Naive thymus-derived CD4-positive, alpha-beta T cell (primary cell): ENCODE measurements around the gene CAB39. TPM values are rescaled to one million over a fixed set of nuclear protein-coding genes. Genes with fewer than 3 reads are reported as not detected.

Source experiments
- ATAC-seq: fragments of 150-1000 bp; cut with Tn5 transposase; 2 replicates; pipeline ENCODE4 v1.10.0; 2021; ENCODE audit warnings: mild to moderate bottlenecking, moderate library complexity
- CTCF ChIA-PET: fragments of 350-600 bp; sonication (Branson Sonifier 250); formaldehyde crosslinking; loops from one replicate; lab custom pipeline; 2021; ENCODE audit warnings: antibody characterized with exemption; lab: Charles Lee
- POLR2A ChIA-PET: fragments of 350-600 bp; sonication (Branson Sonifier 250); formaldehyde crosslinking; loops from one replicate; lab custom pipeline; 2021; ENCODE audit warnings: antibody characterized with exemption, inconsistent platforms; lab: Charles Lee
- DNase-seq, 9 donors: peaks; one replicate each; pipeline versions ENCODE4 v3.0.0 to v3.0.0-alpha.2; 2020 to 2022; ENCODE audit warnings: mixed read lengths in 1 of 9
- H3K27ac ChIP-seq: one replicate; pipeline ENCODE4 v1.7.0; 2013; ENCODE audit warnings: mild to moderate bottlenecking, low read depth, low read length, moderate library complexity
- H3K27me3 ChIP-seq, 2 donors: one replicate each; pipeline ENCODE4 v1.7.0; 2013; ENCODE audit warnings: low read length in 2 of 2, mild to moderate bottlenecking in 2 of 2, moderate library complexity in 2 of 2; ENCODE audit not compliant: control insufficient read depth in 2 of 2, insufficient read depth in 2 of 2
- H3K36me3 ChIP-seq, 3 experiments: 1 replicate in 2 of 3; 2 replicates in 1 of 3; pipeline ENCODE4 v1.7.0; 2013; ENCODE audit warnings: low read length in 3 of 3, mild to moderate bottlenecking in 3 of 3, moderate library complexity in 1 of 3; ENCODE audit not compliant: insufficient read depth in 3 of 3, control insufficient read depth in 2 of 3
- H3K4me1 ChIP-seq, 2 donors: one replicate each; pipeline ENCODE4 v1.7.0; 2013; ENCODE audit warnings: low read length in 2 of 2, mild to moderate bottlenecking in 2 of 2, moderate library complexity in 1 of 2; ENCODE audit not compliant: control insufficient read depth in 2 of 2, insufficient read depth in 2 of 2
- H3K4me3 ChIP-seq: 2 replicates; pipeline ENCODE4 v1.7.0; 2013; ENCODE audit warnings: mild to moderate bottlenecking, low read length
- H3K9me3 ChIP-seq, 3 experiments: 1 replicate in 2 of 3; 2 replicates in 1 of 3; pipeline ENCODE4 v1.7.0; 2013; ENCODE audit warnings: low read length in 3 of 3; ENCODE audit not compliant: control insufficient read depth in 2 of 3
- H3K27ac Mint-ChIP-seq, 9 donors: one replicate each; pipeline ENCODE4 v1.8.0; 2020 to 2022; ENCODE audit warnings: mixed read lengths in 9 of 9, mild to moderate bottlenecking in 8 of 9, moderate library complexity in 5 of 9, inconsistent platforms in 2 of 9
- H3K27me3 Mint-ChIP-seq, 5 donors: one replicate each; pipeline ENCODE4 v1.8.0; 2021 to 2022; ENCODE audit warnings: mixed read lengths in 5 of 5, mild to moderate bottlenecking in 1 of 5
- H3K36me3 Mint-ChIP-seq, 5 donors: one replicate each; pipeline ENCODE4 v1.8.0; 2020 to 2022; ENCODE audit warnings: mixed read lengths in 5 of 5, mild to moderate bottlenecking in 3 of 5, inconsistent platforms in 1 of 5
- H3K4me1 Mint-ChIP-seq, 7 donors: one replicate each; pipeline ENCODE4 v1.8.0; 2020 to 2022; ENCODE audit warnings: mixed read lengths in 7 of 7, mild to moderate bottlenecking in 3 of 7, inconsistent platforms in 1 of 7
- H3K4me3 Mint-ChIP-seq, 10 donors: one replicate each; pipeline ENCODE4 v1.8.0; 2020 to 2022; ENCODE audit warnings: mild to moderate bottlenecking in 10 of 10, mixed read lengths in 10 of 10, moderate library complexity in 6 of 10, inconsistent platforms in 2 of 10
- H3K9me3 Mint-ChIP-seq, 11 donors: one replicate each; pipeline ENCODE4 v1.8.0; 2020 to 2022; ENCODE audit warnings: mixed read lengths in 11 of 11, mild to moderate bottlenecking in 4 of 11, inconsistent platforms in 1 of 11, moderate library complexity in 1 of 11
- intact Hi-C, 2 donors: fragments of 100-400 bp; cut with micrococcal nuclease; formaldehyde crosslinking; loops; one replicate each; pipeline ENCODE4 v1.15.1; 2023
- polyA plus RNA-seq, 2 donors: library from polyadenylated mRNA; unstranded; fragments of 300-500 nt; fragmentation: Illumina TruSeq; gene quantifications; one replicate each; pipeline ENCODE4 v1.2.3, GENCODE V29; 2021
- total RNA-seq, 6 experiments: library from RNA in 5 of 6; stranded (reverse) in 5 of 6; gene quantifications; 1 replicate in 5 of 6; 2 replicates in 1 of 6; pipeline ENCODE4 v1.2.3 and lab custom pipeline; 2021 to 2026

Gene CAB39
- total and polyA plus RNA-seq, 7 experiments from 2014 or later, result 71.0 to 186 (median 79.4) TPM

- ChIA-PET POLR2A (interaction anchor here (0.5 kb wide), 1 partner anchor 133 kb away, joined by 3 read pairs; no protein-coding TSS in a partner anchor), CTCF (interaction anchor here (0.5 to 1.5 kb wide), 2 partner anchors 20 to 163 kb away, joined by 3 to 5 read pairs; no protein-coding TSS in a partner anchor)
- H3K27ac ChIP-seq, result no peak overlapping the region
- peak overlapping the region; percentile 1 to 89 (median 72) for H3K27ac Mint-ChIP-seq
- H3K4me3 ChIP-seq, result no peak overlapping the region
- peaks cover 4 to 70% (median 18%) of the 10 kb centered on the region in 5 donors for H3K36me3 Mint-ChIP-seq
- intact Hi-C loops, result loop anchor here in 1 of 2 donors (5.0 kb wide), 1 partner anchor 56 kb away; no protein-coding TSS in a partner anchor
- peak overlapping the region in 5 of 10 donors; percentile 9 to 52 (median 24) for H3K4me3 Mint-ChIP-seq
- DNase-seq, result no peak
- H3K27me3 Mint-ChIP-seq, result no peaks in the 10 kb centered on the region
- no peaks in the 10 kb centered on the region for H3K9me3 ChIP-seq
- H3K36me3 ChIP-seq, result peaks cover 0 to 4% (median 0%) of the 10 kb centered on the region in 3 experiments
- H3K9me3 Mint-ChIP-seq, result peaks cover 0 to 17% (median 0%) of the 10 kb centered on the region in 11 donors
- peaks cover 53 to 61% of the 10 kb centered on the region in 2 donors for H3K4me1 ChIP-seq
- ATAC-seq, result no peak
- no peaks in the 10 kb centered on the region for H3K27me3 ChIP-seq
- peaks cover 65 to 93% (median 80%) of the 10 kb centered on the region in 7 donors for H3K4me1 Mint-ChIP-seq
Observed at GRCh38 chr2:230778350-230779063, 65.9 kb downstream of the CAB39 start.

GRCh38 chr2:230779126-230779525 lies 66.5 kb downstream of the CAB39 start:
- intact Hi-C loops, result loop anchor here in 1 of 2 donors (5.0 kb wide), 1 partner anchor 57 kb away; no protein-coding TSS in a partner anchor
- Mint-ChIP-seq H3K36me3 (peaks cover 4 to 71% (median 23%) of the 10 kb centered on the region in 5 donors), H3K4me1 (peaks cover 68 to 93% (median 79%) of the 10 kb centered on the region in 7 donors), H3K4me3 (peak overlapping the region in 9 of 10 donors; percentile 0 to 72 (median 58)), H3K9me3 (peaks cover 0 to 21% (median 0%) of the 10 kb centered on the region in 11 donors), H3K27me3 (no peaks in the 10 kb centered on the region), H3K27ac (peak overlapping the region in 8 of 9 donors; percentile 32 to 86 (median 78))
- Histone ChIP-seq H3K36me3 (peaks cover 0 to 4% (median 0%) of the 10 kb centered on the region in 3 experiments), H3K4me3 (no peak overlapping the region), H3K4me1 (peaks cover 49 to 61% of the 10 kb centered on the region in 2 donors), H3K9me3 (no peaks in the 10 kb centered on the region), H3K27me3 (no peaks in the 10 kb centered on the region), H3K27ac (peak overlapping the region; percentile 14)
- peak; percentile 64 for ATAC-seq
- DNase-seq, result no peak
- CTCF ChIA-PET, result interaction anchor here (1.5 kb wide), 1 partner anchor 19 kb away, joined by 5 read pairs; no protein-coding TSS in a partner anchor
- POLR2A ChIA-PET, result interaction anchor here (0.5 to 0.6 kb wide), 2 partner anchors 22 to 134 kb away, joined by 3 read pairs; no protein-coding TSS in a partner anchor

GRCh38 chr2:230779607-230780006 lies 67.0 kb downstream of the CAB39 start:
- H3K4me1 Mint-ChIP-seq, result peaks cover 70 to 93% (median 80%) of the 10 kb centered on the region in 7 donors
- no peak overlapping the region for H3K4me3 ChIP-seq

DNA sequence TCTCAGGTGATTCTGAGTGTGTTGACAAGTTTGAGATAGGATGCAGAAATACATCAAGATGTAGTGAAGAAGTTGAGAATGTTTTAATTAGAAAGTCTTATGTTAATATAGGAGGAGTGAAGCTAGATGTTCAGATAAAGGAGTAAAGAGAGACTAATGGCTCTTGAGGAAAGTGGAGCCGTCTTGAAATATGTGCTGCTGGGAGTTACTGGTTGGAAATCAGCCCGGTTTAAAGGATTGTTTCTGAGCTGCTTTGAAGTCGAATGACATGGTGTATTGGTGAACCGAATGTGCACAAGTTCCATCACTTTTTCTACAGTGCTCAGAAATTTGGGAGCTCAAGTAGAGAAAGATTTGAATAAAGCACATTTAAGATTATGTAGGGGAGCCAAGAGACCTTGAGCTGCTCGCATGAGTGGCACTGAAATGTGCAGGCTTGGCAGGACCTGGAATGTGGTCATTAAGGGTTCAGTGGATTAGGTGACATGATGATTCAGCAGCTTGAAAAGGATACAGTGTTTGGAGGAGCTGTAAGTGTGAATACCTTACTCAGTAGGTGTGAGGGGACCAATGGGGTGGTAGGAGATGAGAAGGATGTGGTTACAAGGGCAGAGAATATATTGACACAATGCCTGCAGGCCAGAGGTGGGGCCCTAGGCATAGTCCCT lies 68.6 kb downstream of the CAB39 start:
- Histone ChIP-seq H3K4me1 (peaks cover 48 to 51% of the 10 kb centered on the region in 2 donors), H3K27ac (no peak overlapping the region), H3K4me3 (no peak overlapping the region), H3K36me3 (peaks cover 0 to 4% (median 0%) of the 10 kb centered on the region in 3 experiments), H3K27me3 (no peaks in the 10 kb centered on the region), H3K9me3 (no peaks in the 10 kb centered on the region)
- intact Hi-C loops, result loop anchor here (1.0 kb wide), 3 partner anchors 8 to 13 kb away; no protein-coding TSS in a partner anchor
- peak overlapping the region in 9 of 10 donors; percentile 4 to 70 (median 47) for H3K4me3 Mint-ChIP-seq
- peak overlapping the region; percentile 33 to 86 (median 66) for H3K27ac Mint-ChIP-seq
- ATAC-seq (peak; percentile 92), DNase-seq (peak in 7 of 9 donors; percentile 24 to 46 (median 33))
- H3K27me3 Mint-ChIP-seq, result no peaks in the 10 kb centered on the region
- CTCF ChIA-PET, result interaction anchor here (1.1 to 1.5 kb wide), 5 partner anchors 9 to 714 kb away, joined by 3 to 4 read pairs (median 3); no protein-coding TSS in a partner anchor
- peaks cover 4 to 77% (median 32%) of the 10 kb centered on the region in 5 donors for H3K36me3 Mint-ChIP-seq
- POLR2A ChIA-PET, result interaction anchor here (1.1 to 2.4 kb wide), 4 partner anchors 9 to 58 kb away, joined by 4 to 15 read pairs (median 8); no protein-coding TSS in a partner anchor
- peaks cover 64 to 87% (median 77%) of the 10 kb centered on the region in 7 donors for H3K4me1 Mint-ChIP-seq
- H3K9me3 Mint-ChIP-seq, result peaks cover 0 to 28% (median 0%) of the 10 kb centered on the region in 11 donors

More at GRCh38 chr2:230779607-230780006, 67.0 kb downstream of the CAB39 start:
- Mint-ChIP-seq H3K4me3 (peak overlapping the region in 8 of 10 donors; percentile 0 to 72 (median 56)), H3K27ac (peak overlapping the region; percentile 19 to 86 (median 77)), H3K9me3 (peaks cover 0 to 25% (median 0%) of the 10 kb centered on the region in 11 donors), H3K27me3 (no peaks in the 10 kb centered on the region), H3K36me3 (peaks cover 4 to 73% (median 25%) of the 10 kb centered on the region in 5 donors)
- CTCF ChIA-PET, result interaction anchor here (1.5 kb wide), 1 partner anchor 19 kb away, joined by 5 read pairs; no protein-coding TSS in a partner anchor
- intact Hi-C loops, result loop anchor here in 1 of 2 donors (5.0 kb wide), 1 partner anchor 57 kb away; no protein-coding TSS in a partner anchor
- H3K27me3 ChIP-seq, result no peaks in the 10 kb centered on the region
- ATAC-seq (no peak), DNase-seq (no peak)
- peaks cover 0 to 4% (median 0%) of the 10 kb centered on the region in 3 experiments for H3K36me3 ChIP-seq
- peaks cover 50 to 61% of the 10 kb centered on the region in 2 donors for H3K4me1 ChIP-seq
- POLR2A ChIA-PET, result interaction anchor here (0.6 kb wide), 1 partner anchor 21 kb away, joined by 3 read pairs; no protein-coding TSS in a partner anchor
- no peak overlapping the region for H3K27ac ChIP-seq
- no peaks in the 10 kb centered on the region for H3K9me3 ChIP-seq

DNA sequence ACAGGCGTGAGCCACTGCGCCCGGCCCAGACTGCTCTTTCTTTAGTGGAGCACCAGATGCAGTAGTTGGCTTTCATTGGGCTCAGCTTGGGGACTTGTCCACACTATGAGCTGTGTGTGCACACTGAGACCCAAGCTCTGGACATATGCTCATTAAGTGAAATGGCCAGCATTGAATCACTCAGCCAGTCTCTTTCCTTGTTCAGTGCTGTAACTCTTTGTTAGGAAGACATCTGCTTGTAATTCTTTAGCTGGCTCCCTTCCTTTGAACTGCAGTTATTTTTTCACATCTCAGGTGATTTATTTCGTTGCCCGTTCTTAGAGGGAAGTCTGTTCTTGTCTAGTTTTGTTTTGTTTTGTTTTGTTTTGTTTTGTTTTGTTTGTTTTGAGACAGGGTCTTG lies 70.5 kb downstream of the CAB39 start:
- ATAC-seq (no peak), DNase-seq (no peak)
- no peak overlapping the region for H3K27ac ChIP-seq
- no peak overlapping the region for H3K4me3 Mint-ChIP-seq
- intact Hi-C loops, result no loop called here
- POLR2A ChIA-PET, result no interaction called here
- H3K4me3 ChIP-seq, result no peak overlapping the region
- peak overlapping the region in 3 of 9 donors; percentile 28 to 71 (median 65) for H3K27ac Mint-ChIP-seq
- H3K36me3 Mint-ChIP-seq, result peaks cover 8 to 85% (median 47%) of the 10 kb centered on the region in 5 donors
- H3K4me1 Mint-ChIP-seq, result peaks cover 57 to 80% (median 72%) of the 10 kb centered on the region in 7 donors
- peaks cover 0 to 9% (median 7%) of the 10 kb centered on the region in 3 experiments for H3K9me3 ChIP-seq
- H3K27me3 ChIP-seq, result no peaks in the 10 kb centered on the region
- no peaks in the 10 kb centered on the region for H3K27me3 Mint-ChIP-seq
- peaks cover 42 to 45% of the 10 kb centered on the region in 2 donors for H3K4me1 ChIP-seq
- H3K36me3 ChIP-seq, result peaks cover 0 to 18% (median 0%) of the 10 kb centered on the region in 3 experiments
- CTCF ChIA-PET, result interaction anchor here (0.9 kb wide), 1 partner anchor 15 kb away, joined by 3 read pairs; no protein-coding TSS in a partner anchor
- H3K9me3 Mint-ChIP-seq, result peaks cover 0 to 33% (median 7%) of the 10 kb centered on the region in 11 donors
